Retinal pigment epithelial cell (primary cell): Measurements from ENCODE around the gene CEBPA.

Experiments used
- DNase-seq: peaks from one replicate; pipeline ENCODE4 v3.0.0-alpha.2; 2010; ENCODE audit warnings: low read depth
- H3K4me3 ChIP-seq: 2 replicates; pipeline ENCODE4 v1.5.1; 2011; ENCODE audit warnings: mild to moderate bottlenecking, low read length, control low read depth, moderate library complexity
- CTCF ChIP-seq: conservative IDR thresholded peaks from 2 replicates; pipeline ENCODE4 v1.5.1; 2011; ENCODE audit warnings: low read depth, low read length, control low read depth, inconsistent platforms

CEBPA gene

GRCh38 chr19:33261511-33262189, 40.7 kb downstream of the CEBPA start:
- TF ChIP-seq CTCF, result no peak
- no peak for DNase-seq
- H3K4me3 ChIP-seq, result no peak overlapping the region

- TF ChIP-seq CTCF, result no peak
- no peak for DNase-seq
- H3K4me3 ChIP-seq, result no peak overlapping the region
These were observed 41.5 kb downstream of the CEBPA start for GRCh38 chr19:33260628-33261418.

DNA sequence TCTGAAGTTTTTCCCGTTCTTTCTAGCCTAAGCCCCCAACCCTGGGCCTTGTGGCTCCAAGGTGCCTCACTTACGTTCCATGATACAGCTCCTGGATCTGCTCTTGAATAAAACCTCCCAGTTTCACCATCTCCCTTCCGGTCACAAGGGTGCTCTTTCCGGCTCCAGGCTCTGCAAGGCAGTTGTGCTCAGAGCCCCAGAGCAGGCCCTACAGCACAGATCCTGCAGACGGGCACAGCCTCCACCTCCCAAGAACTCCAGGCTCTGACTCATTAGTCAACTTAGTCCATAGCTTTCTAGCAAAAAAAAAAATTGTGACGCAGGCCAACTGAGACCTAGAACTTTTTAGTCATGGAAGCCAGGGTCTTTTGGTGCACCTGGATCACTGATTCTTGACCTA, 42.8 kb downstream of the CEBPA start:
- H3K4me3 ChIP-seq, result no peak overlapping the region
- TF ChIP-seq CTCF, result no peak
- no peak for DNase-seq

DNA sequence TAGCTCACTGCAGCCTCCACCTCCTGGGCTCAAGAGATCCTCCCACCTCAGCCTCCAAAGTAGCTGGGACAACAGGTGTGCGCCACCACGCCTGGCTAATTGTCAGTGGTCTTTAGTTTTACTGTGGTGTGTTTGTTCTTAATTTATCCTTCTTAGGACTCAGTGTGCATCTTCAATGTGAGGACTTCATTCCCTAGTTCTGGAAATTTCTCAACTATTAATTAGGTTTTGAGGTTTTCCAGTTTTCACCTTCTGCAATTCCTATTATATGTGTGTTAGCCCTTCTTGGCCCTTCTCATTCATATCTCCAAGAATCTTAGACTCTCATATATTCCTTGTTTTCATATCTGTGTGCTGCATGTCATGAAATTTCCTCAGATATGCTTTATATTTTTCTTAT, 44.5 kb downstream of the CEBPA start:
- no peak overlapping the region for H3K4me3 ChIP-seq
- DNase-seq, result no peak
- no peak for TF ChIP-seq CTCF

DNA sequence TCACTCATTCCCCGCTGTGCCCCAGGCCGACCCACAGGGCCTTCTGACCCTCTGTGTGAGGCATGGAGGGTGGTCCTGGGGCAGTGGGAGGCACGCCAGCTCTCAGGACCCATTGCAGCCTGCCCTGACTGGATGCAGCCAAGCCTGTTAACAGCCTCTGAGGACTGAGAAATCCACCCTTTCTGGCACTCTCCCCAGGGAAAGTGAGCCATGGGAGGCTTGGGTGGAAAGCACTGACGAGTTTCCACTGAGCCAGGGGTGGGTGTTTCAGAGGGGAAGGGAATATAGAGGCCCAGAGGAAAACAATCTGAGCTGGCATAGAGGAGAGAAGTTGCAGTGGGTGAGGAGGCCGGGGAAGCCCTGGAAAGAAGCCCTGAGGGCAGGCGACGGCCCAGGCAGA, 46.1 kb downstream of the CEBPA start:
- DNase-seq, result no peak
- TF ChIP-seq CTCF, result no peak

DNA sequence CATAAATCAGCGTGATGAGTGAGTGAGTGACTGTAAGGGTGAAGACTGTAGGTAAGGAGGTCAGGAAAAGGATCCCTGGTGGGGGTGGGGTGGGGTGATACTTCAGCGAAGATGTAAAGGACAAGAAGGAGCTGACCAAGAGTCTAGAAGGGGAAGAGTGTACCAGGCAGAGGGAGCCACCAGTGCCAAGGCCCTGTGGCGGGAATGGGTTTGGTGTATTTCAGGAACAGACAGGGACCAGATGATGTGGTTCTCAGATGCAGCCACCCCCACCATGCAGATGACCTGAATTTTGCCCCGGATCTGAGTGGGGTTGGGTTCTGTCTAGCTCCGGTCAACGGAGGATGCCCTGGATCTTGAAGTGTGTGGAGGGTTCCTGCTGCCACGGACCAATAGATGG, 46.6 kb downstream of the CEBPA start:
- H3K4me3 ChIP-seq, result no peak overlapping the region
- DNase-seq, result no peak
- no peak for TF ChIP-seq CTCF

More for the DNA sequence above, 46.1 kb downstream of the CEBPA start:
- H3K4me3 ChIP-seq, result no peak overlapping the region
